Measurements from ENCODE around the gene C1QTNF9.

GRCh38 chr13:24328145-24328544 lies 18.8 kb downstream of the C1QTNF9 start:
- no peak for TF ChIP-seq RAD21 (IDR thresholded peaks at IDR 0.05 in 1 of 2, conservative IDR thresholded peaks at IDR 0.05 in 1 of 2; ENCODE audit: low read depth in 2 of 2, low read length in 2 of 2)
- TF ChIP-seq TAF1 (IDR thresholded peaks at IDR 0.05; ENCODE audit: low read depth, low read length) = no peak
